DND-41 (cell line): ENCODE measurements around the gene LRP10.

Experiments used
- CTCF ChIP-seq: IDR thresholded peaks from 2 replicates; pipeline ENCODE4 v1.5.1; 2012; ENCODE audit warnings: borderline replicate concordance, low read length, moderate library complexity, mild to moderate bottlenecking; ENCODE audit not compliant: poor library complexity, severe bottlenecking; ENCODE audit errors: extremely low read depth
- EZH2 ChIP-seq: IDR thresholded peaks from 3 replicates; pipeline ENCODE4 v1.6.1; 2012; ENCODE audit warnings: borderline replicate concordance, low read depth, mild to moderate bottlenecking, moderate library complexity, low read length, inconsistent platforms; ENCODE audit not compliant: severe bottlenecking

GRCh38 chr14:22900081-22900799 is 28.7 kb downstream of the LRP10 start:
- TF ChIP-seq CTCF (peak; percentile 70), EZH2 (no peak)
